T47D (cell line): ENCODE data around the gene ENOX1.

Experiments
- DNase-seq, 2 experiments: peaks; one replicate each; pipeline versions ENCODE4 v3.0.0 to v3.0.0-alpha.2; 2011 to 2012; ENCODE audit warnings: low read depth in 1 of 2, low spot score in 1 of 2
- JUND ChIP-seq: IDR thresholded peaks from 2 replicates; pipeline ENCODE4 v1.6.1; 2012; ENCODE audit warnings: low read depth
- in situ Hi-C: cut with HindIII; loops from 2 replicates; pipeline ENCODE4 v1.10.0; 2016; ENCODE audit warnings: low sequenced_read_pairs, low pct_unique_long_range_greater_than_20kb

Gene ENOX1

DNA sequence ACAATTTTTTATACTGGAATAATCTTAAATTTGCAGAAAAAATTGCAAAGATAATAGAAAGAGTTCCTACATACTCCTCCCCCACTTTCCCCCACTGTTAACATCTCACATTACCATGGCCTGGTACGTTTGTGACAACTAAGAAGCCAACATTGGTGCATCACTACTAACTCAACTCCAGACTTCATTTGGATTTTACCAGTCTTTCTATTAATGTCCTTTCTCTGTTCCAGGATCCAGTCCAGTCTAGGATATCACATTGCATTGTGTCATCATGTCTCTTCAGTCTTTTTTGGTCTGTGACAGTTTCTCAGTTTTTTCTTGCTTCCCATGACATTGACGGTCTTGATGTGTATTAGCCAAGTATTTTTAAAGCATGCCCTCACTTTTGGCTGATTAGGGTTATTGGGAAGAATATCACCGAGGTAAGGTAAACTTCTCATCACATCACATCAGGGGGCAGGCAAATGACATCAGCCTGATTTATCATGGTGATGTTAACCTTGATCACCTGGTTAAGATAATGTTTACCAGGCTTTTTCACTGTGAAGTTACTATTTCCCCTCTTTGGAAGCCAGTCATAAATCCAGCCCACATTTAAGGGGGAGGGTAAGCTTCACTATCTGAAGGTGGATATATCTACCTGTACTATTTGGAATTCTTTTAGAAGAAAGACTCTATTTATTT lies 322.1 kb downstream of the ENOX1 start:
- DNase-seq, result no peak
- in situ Hi-C loops, result no loop called here
- TF ChIP-seq JUND, result no peak

DNA sequence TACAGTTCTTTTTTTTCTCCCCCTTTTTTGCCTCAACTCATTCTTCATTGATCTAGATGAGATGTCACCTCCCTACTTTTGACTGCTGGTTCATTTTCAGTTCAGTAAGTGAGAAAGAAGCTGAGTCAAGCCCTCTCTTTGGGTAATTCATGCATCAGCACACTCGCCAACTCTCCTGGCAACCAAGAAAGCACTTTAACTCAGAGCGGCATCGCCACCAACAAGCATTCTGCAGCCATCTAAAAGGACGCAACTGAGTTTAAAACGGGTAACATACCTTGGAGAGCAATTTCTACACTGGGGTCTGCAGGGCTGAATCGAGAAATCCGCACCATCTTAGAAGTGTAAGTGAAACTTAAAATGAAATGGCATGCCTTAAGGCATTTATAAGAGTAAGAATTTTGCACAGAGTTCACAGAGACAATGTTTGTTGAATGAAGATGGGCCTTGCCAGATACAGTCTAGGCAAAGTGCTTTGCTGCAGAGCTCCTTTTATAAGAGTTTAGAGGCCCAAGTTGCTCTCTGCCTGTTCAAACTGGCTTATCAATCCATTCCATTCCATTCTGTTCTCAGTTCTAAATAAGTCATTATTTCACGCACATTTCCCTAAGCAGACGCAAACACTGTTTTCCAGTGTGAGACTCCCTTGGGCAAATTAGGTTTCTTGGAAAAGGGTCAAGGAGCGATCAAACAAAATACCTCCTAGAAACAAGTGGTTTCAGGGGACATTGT lies 338.0 kb downstream of the ENOX1 start:
- in situ Hi-C loops, result no loop called here
- no peak for TF ChIP-seq JUND
- no peak for DNase-seq

DNA sequence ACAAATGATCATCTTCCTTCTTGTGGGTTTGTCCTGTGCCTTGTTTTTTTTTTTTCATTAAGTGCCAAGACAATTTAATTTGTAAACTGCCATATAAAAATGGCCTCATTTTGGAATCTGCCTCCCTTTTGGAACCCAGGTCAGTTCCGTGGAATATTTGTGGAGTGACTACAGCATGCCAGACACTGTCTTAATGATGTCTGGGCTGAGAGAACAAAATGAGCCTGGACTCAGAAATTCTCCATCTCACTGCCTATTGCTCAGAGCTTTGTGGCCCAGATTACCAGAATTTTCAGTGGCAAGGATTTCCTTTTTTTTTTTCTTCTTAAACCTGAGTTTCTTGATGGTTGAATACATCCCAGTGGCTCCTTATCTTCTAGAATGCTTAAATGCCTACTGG lies 340.6 kb downstream of the ENOX1 start:
- no peak for DNase-seq
- no peak for TF ChIP-seq JUND
- in situ Hi-C loops, result no loop called here

DNA sequence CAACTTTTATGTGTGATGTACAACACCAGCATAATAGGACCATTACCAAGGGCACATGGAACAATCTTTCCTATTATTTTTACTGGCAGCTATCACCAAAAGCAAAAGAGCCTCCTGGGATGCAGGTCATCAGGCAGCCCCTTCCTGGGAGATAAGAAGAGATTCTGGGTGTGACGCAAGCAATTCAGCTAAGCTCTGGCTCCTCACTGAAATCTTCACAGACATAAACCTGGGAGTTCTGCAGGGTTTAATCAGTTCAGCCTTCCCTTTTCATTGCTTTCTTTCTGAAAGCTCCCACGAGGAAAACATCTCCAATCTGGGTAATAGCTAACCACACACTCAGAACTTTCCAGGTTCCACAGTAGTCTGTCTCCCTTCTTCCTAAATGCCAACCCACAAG lies 341.1 kb downstream of the ENOX1 start:
- no peak for TF ChIP-seq JUND
- DNase-seq, result no peak
- in situ Hi-C loops, result no loop called here

DNA sequence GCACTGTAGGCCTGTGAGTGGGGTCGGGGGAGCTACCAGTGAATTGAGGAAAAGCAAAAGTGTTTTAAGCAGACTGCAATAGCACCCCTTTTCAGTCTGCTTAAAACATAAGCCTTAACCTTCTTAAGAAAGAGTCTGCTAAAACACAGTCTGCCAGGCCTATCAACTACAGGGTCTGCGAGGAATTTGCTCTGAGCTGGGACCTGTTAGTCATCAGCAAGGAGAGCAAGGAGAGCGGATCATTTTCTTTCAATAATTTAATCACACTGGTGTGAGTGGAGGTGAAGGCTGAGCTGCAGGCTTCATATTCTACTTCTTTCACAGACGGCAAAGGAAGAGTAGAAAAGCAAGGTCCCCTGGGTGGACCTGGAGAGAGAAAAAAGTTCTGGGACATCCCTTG lies 342.7 kb downstream of the ENOX1 start:
- TF ChIP-seq JUND, result no peak
- no peak for DNase-seq
- in situ Hi-C loops, result no loop called here

DNA sequence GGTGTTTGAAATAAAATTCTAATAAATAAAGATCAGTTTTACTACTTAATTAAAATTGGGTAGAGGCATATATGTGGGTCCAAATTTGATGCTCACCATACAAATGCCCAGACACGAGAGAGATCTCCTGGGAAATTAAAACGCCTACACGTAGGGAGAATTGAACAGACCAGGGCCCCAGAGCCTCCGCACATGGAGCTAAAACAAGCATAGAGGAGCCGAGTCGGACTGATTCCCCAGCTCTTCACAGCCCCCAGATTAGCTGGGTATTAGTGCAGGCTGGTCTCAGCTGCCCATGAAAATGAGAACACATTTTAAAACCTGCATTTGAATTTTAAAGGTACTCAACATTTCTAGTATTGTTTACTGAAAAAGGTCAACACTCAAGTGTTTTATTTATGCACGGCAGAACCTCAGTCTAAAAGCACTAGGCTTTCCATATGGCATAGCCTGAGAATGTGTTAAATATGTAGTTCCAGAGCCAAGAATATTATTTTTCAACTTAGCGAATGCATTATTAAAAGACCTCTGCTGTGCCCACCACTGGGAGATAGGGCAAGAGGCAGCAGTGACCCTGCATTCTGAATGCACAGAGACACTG lies 344.8 kb downstream of the ENOX1 start:
- in situ Hi-C loops, result no loop called here
- no peak for DNase-seq
- no peak for TF ChIP-seq JUND

DNA sequence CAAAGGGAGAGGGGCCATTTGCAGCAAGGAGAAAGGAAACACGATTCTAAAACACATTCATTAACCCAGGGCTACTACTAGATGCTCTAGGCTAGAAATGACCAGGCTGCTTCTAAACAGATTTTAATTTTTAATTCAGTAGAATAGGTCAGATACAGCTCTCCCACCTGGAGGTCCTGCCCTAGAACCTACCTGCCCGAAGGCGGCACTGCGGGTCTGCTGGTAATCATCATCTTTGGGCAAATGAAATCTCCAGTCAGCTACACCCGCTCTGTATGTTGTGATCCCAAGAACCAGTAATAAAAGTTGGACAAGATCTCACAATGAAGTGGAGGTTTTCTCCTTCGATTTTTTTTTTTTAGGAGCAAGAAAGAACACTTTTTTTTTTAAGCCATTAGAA lies 345.3 kb downstream of the ENOX1 start:
- no peak for TF ChIP-seq JUND
- no peak for DNase-seq
- in situ Hi-C loops, result no loop called here

DNA sequence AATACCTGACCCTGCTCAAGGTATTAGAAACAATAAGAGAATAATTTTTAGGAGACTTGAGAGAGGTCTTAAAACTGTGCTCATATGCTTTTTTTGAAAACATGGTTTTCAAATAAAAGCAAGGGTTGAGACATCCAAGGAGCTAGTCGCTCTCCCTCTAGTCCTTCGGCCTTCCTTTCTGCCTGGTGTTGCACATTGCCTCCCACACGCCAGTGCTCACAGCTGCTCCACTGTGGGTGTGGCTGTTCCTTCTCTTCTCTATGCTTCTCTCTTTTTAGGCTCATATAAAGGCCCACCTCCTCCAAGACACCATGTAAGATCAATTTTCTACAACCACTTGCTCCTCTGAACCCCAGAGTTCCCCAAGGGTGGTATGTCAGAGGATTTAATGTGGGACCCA lies 352.6 kb downstream of the ENOX1 start:
- in situ Hi-C loops, result no loop called here
- no peak for DNase-seq
- no peak for TF ChIP-seq JUND

DNA sequence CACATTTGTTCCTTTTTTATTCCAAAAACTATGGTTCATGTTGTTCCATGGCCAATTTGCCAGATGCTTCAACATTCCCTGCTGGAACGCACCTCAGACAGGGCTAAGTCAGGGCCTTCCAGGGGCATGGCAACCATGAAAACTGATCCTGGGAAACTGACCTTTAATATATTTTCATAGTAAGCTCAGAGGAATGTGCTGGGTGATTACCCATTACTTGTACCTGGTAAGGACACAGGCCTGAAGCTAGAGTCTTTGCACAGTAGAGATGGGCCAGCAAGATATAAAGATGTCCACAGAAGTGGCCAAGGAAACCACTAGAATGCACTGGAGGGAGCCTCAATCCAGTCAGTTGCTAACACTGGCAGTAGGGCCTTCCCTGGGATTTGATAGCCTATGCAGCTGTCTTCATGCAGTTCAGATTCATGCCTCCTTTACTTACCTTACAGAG lies 353.1 kb downstream of the ENOX1 start:
- no peak for TF ChIP-seq JUND
- in situ Hi-C loops, result no loop called here
- peak in 1 of 2 experiments; percentile 60 for DNase-seq

DNA sequence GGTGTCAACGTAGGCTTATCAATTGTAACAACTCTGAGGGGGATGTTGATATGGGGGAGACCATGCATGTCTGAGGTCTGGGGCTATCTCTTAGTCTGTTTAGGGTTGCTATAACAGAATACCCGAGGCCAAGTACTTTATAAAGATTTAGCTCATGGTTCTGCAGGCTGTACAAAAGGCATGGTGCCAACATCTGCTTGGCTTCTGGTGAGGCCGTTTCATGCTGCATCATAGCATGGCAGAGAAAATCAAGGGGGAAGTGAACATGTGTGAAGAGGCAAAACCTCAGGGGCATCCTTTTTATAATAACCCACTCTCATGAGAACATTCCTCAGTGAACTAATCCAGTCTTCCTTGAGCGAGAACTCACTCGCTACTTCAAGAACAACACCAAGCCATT lies 353.8 kb downstream of the ENOX1 start:
- in situ Hi-C loops, result no loop called here
- TF ChIP-seq JUND, result no peak
- DNase-seq, result no peak

DNA sequence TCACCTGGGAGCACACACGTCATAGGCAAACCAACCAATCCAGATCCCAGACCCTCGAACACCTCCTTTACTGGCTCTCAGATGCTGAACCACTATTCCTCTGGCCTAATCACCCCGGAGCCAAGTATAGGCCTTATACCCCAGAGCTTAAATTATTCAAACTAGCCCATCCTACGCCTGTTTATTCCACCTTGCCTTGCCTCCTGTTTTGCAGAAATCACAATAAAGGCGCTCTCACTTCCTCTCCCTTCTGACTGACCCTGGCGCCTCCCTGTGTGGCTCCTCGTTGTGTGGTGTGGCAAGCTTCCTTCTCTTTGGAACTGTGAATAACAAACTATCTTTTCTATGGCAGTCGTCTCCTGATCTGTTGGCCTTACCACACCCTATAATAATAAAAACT lies 354.9 kb downstream of the ENOX1 start:
- no peak for DNase-seq
- in situ Hi-C loops, result no loop called here
- no peak for TF ChIP-seq JUND

DNA sequence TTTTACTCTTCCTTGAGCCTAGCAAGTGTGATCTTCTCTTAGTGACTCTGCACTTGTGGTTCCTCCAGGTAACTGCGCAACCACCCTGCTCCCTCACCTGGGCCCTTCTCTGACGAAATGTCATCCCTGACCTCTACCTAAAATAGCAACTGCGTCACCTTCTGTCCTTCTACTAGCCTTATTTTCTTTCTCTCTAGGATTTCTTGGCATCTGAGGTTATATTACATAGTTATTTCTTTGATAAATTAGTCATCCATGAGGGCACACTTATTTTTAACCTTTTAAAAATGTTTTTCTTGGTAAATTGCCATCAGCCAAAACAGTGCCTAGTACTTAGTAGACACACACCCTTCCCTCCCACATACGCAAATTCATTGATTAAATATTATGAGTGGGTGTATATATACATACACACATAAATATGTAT lies 355.5 kb downstream of the ENOX1 start:
- in situ Hi-C loops, result no loop called here

DNA sequence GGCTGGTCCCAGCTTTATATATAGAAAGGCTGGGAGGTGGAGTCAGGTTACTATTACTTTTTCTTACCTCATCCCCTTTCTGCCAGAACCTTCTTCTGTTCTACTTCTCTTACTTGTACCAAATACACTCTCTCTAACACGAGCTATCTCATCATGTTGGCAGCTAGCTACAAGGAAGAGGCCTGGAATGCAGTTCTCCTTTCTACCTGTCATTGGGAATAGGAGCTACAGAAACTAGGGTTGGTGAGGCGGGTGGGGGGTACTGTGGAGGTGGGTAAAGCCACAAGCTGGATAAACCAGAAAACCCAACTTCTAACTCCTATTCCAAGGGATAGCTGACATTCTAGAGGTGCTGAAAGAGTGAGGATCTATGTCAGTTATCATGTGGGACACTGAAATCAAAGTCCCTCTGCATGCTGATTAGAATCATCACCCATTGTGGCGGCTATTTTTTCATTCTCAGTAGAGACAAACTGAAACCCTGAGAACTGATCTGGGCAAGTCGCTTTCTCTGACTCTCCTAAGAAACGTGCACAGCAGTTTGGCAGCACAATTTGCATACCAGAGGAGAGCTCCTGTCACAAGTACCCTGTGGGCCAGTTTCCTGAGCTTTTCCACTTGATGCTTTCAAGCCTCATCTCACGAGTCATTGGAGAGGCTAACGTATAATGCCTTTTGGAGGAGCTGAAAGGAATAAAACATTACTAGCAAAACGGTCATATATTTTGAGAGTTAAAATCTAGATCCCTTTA lies 358.1 kb downstream of the ENOX1 start:
- in situ Hi-C loops, result no loop called here
- no peak for DNase-seq
- no peak for TF ChIP-seq JUND

More for the DNA sequence above, 355.5 kb downstream of the ENOX1 start:
- no peak for DNase-seq
- TF ChIP-seq JUND, result no peak
